K562 (cell line): Measurements from ENCODE around the gene FKBP1B. TPM values are rescaled to one million over a fixed set of nuclear protein-coding genes. Genes with fewer than 3 reads are reported as not detected.

Source experiments
- ATAC-seq: fragments of 200-7000 bp; cut with Tn5 transposase; 3 replicates; pipeline ENCODE4 v1.9.1; 2020; ENCODE audit warnings: moderate library complexity
- BruUV-seq: library from RNA; stranded (reverse); fragments of 400-500 nt; replicated peaks from 2 replicates; lab custom pipeline; 2021; lab: Mats Ljungman, UMichigan
- CTCF ChIA-PET: fragments of 300-600 bp; formaldehyde crosslinking; extraction: SDS; loops from one replicate; lab custom pipeline; 2021; ENCODE audit warnings: low intra/inter-chr PET ratio; lab: Yijun Ruan, JAX
- POLR2A ChIA-PET: fragments of 300-600, 350-650 bp; sonication (Branson Sonifier 250); formaldehyde crosslinking; extraction: SDS; loops from one replicate; lab custom pipeline; 2021; ENCODE audit warnings: antibody characterized with exemption, inconsistent platforms; lab: Yijun Ruan, JAX
- DNase-seq, 4 experiments: peaks; one replicate each; pipeline versions ENCODE4 v3.0.0 to v3.0.0-alpha.2; 2011 to 2018; ENCODE audit warnings: low spot score in 3 of 4, mixed read lengths in 3 of 4; ENCODE audit errors: extremely low read depth in 1 of 4
- FAIRE-seq: peaks from 2 replicates; lab custom pipeline; 2011; peaks lifted over from hg19 to GRCh38; lab: Jason Lieb, UNC
- H2AFZ ChIP-seq: 2 replicates; pipeline ENCODE4 v1.6.0; 2011; ENCODE audit warnings: low read depth, low read length, control low read depth, inconsistent platforms
- H3K27ac ChIP-seq: fragments of 200-600 bp; 3 replicates; pipeline ENCODE4 v1.8.0; 2011; ENCODE audit warnings: low read depth, mild to moderate bottlenecking, control low read depth, inconsistent platforms, low read length, moderate library complexity, mixed read lengths; ENCODE audit errors: extremely low read depth
- H3K27me3 ChIP-seq, 2 experiments: fragments of 300-600 bp in 1 of 2; 2 replicates in 1 of 2; 3 replicates in 1 of 2; pipeline versions ENCODE4 v1.6.0 to v1.8.0; 2011; ENCODE audit warnings: inconsistent platforms in 2 of 2, low read length in 2 of 2, mild to moderate bottlenecking in 1 of 2, mixed read lengths in 1 of 2, moderate library complexity in 1 of 2; ENCODE audit not compliant: control insufficient read depth in 2 of 2, insufficient read depth in 2 of 2
- H3K36me3 ChIP-seq: fragments of 300-600 bp; 3 replicates; pipeline ENCODE4 v1.8.0; 2011; ENCODE audit warnings: mild to moderate bottlenecking, low read length, inconsistent platforms; ENCODE audit not compliant: control insufficient read depth, insufficient read depth
- H3K4me1 ChIP-seq, 2 experiments: fragments of 200-600 bp in 1 of 2; replicated peaks in 1 of 2; 2 replicates in 1 of 2; 3 replicates in 1 of 2; pipeline versions ENCODE4 v1.5.1 to v1.8.0; 2011; ENCODE audit warnings: inconsistent platforms in 2 of 2, low read length in 2 of 2, mild to moderate bottlenecking in 1 of 2, mixed read lengths in 1 of 2, moderate library complexity in 1 of 2; ENCODE audit not compliant: control insufficient read depth in 2 of 2, insufficient read depth in 2 of 2
- H3K4me2 ChIP-seq: 2 replicates; pipeline ENCODE4 v1.6.1; 2011; ENCODE audit warnings: low read length, control low read depth, inconsistent platforms, mixed read lengths; ENCODE audit not compliant: insufficient read depth
- H3K4me3 ChIP-seq: fragments of 200-600 bp; sonication (generic), shearing (Covaris generic); 2 replicates; pipeline ENCODE4 v1.5.1; 2016; ENCODE audit warnings: control low read depth, inconsistent platforms
- H3K79me2 ChIP-seq: fragments of 200-600 bp; 3 replicates; pipeline ENCODE4 v1.8.0; 2011; ENCODE audit warnings: low read length, inconsistent platforms; ENCODE audit not compliant: control insufficient read depth, insufficient read depth
- H3K9ac ChIP-seq, 2 experiments: 2 replicates each; pipeline versions ENCODE4 v1.6.0 to v1.6.1; 2011; ENCODE audit warnings: low read depth in 2 of 2, low read length in 2 of 2, control low read depth in 1 of 2, inconsistent platforms in 1 of 2, mild to moderate bottlenecking in 1 of 2, mixed read lengths in 1 of 2; ENCODE audit not compliant: insufficient read depth in 1 of 2
- H3K9me1 ChIP-seq: one replicate; pipeline ENCODE4 v1.6.0; 2011; ENCODE audit warnings: inconsistent platforms, mild to moderate bottlenecking, low read length, moderate library complexity; ENCODE audit not compliant: control insufficient read depth, insufficient read depth
- H3K9me3 ChIP-seq: replicated peaks from 2 replicates; pipeline ENCODE4 v1.5.1; 2011; ENCODE audit warnings: low read depth, low read length, inconsistent platforms; ENCODE audit not compliant: control insufficient read depth, insufficient read depth
- H4K20me1 ChIP-seq: replicated peaks from 2 replicates; pipeline ENCODE4 v1.6.1; 2011; ENCODE audit warnings: low read length, inconsistent platforms, mixed read lengths; ENCODE audit not compliant: control insufficient read depth, insufficient read depth
- CBFA2T3 ChIP-seq: fragments of 450-650 bp; IDR thresholded peaks from 2 replicates; pipeline ENCODE4 v1.6.1; 2017
- ERF ChIP-seq: fragments of 450-650 bp; formaldehyde crosslinking; IDR thresholded peaks from 2 replicates; pipeline ENCODE4 v1.4.0; 2020; ENCODE audit warnings: mild to moderate bottlenecking, mixed read lengths
- HDAC2 ChIP-seq: fragments of 450-650 bp; IDR thresholded peaks from 2 replicates; pipeline ENCODE4 v1.6.1; 2016; ENCODE audit warnings: mild to moderate bottlenecking
- HES1 ChIP-seq: fragments of 450-650 bp; IDR thresholded peaks from 2 replicates; pipeline ENCODE4 v1.6.1; 2016; ENCODE audit warnings: low read depth, mild to moderate bottlenecking, moderate library complexity
- KDM1A ChIP-seq, 2 experiments: fragments of 450-650 bp; IDR thresholded peaks; 2 replicates each; pipeline ENCODE4 v1.6.1; 2016; ENCODE audit warnings: mild to moderate bottlenecking in 2 of 2
- KHSRP ChIP-seq: fragments of 450-650 bp; IDR thresholded peaks from 2 replicates; pipeline ENCODE4 v1.6.1; 2017
- MAZ ChIP-seq, 2 experiments: fragments of 450-650 bp in 1 of 2; sonication (generic) in 1 of 2; formaldehyde crosslinking; IDR thresholded peaks in 1 of 2; conservative IDR thresholded peaks in 1 of 2; 2 replicates each; pipeline versions ENCODE4 v1.4.0 to v1.5.0; 2020; ENCODE audit warnings: mild to moderate bottlenecking in 1 of 2, missing genetic modification reagents in 1 of 2
- NFRKB ChIP-seq: fragments of 450-650 bp; IDR thresholded peaks from 2 replicates; pipeline ENCODE4 v1.6.1; 2016; ENCODE audit warnings: low read depth
- PHTF2 ChIP-seq: fragments of 250-450 bp; sonication (Bioruptor Pico); IDR thresholded peaks from 2 replicates; pipeline ENCODE4 v1.5.0; 2021; ENCODE audit warnings: mild to moderate bottlenecking
- POLR2A ChIP-seq: fragments of 450-650 bp; conservative IDR thresholded peaks from 2 replicates; pipeline ENCODE4 v1.6.1; 2016
- RBM25 ChIP-seq: fragments of 200-400 bp; formaldehyde crosslinking; IDR thresholded peaks from 2 replicates; pipeline ENCODE4 v1.6.1; 2018; ENCODE audit warnings: low read length, low read depth, moderate library complexity; ENCODE audit not compliant: severe bottlenecking
- RFX1 ChIP-seq: fragments of 450-650 bp; IDR thresholded peaks from 2 replicates; pipeline ENCODE4 v1.6.1; 2016; ENCODE audit warnings: mild to moderate bottlenecking, moderate library complexity
- TBP ChIP-seq: optimal IDR thresholded peaks from 2 replicates; pipeline ENCODE3; 2011; ENCODE audit warnings: low read depth, low read length, improper control_type of control experiment
- TOE1 ChIP-seq, 2 experiments: fragments of 450-650 bp in 1 of 2; sonication (generic) in 1 of 2; formaldehyde crosslinking in 1 of 2; IDR thresholded peaks; 2 replicates each; pipeline versions ENCODE4 v1.7.1 to v1.8.0; 2016 to 2022; ENCODE audit warnings: borderline replicate concordance in 2 of 2, mild to moderate bottlenecking in 2 of 2, antibody characterized with exemption in 1 of 2, inconsistent platforms in 1 of 2, low read depth in 1 of 2, missing genetic modification reagents in 1 of 2, moderate library complexity in 1 of 2
- ZNF121 ChIP-seq: sonication (generic); formaldehyde crosslinking; conservative IDR thresholded peaks from 2 replicates; pipeline ENCODE4 v1.8.0; 2022; ENCODE audit warnings: missing genetic modification reagents
- ZNF79 ChIP-seq: fragments of 250-450 bp; sonication (Bioruptor Pico); IDR thresholded peaks from 2 replicates; pipeline ENCODE4 v1.4.0; 2020; ENCODE audit warnings: low read depth, mild to moderate bottlenecking, moderate library complexity
- WGBS: fragments of 100-300 bp; shearing (Covaris generic); methylation state at CpG from one replicate; pipeline ENCODE4 v1.1.6; 2016; ENCODE audit warnings: low coverage, mixed read lengths; ENCODE audit not compliant: insufficient coverage; ENCODE audit errors: missing lambda C conversion rate; 5-methylcytosine and 5-hydroxymethylcytosine counted together
- in situ Hi-C: fragments of 300-500 bp; cut with MboI; formaldehyde crosslinking; loops from 4 replicates; pipeline ENCODE4 v1.15.0; 2018; ENCODE audit warnings: inconsistent platforms, mixed read lengths
- intact Hi-C: fragments of 100-400 bp; cut with micrococcal nuclease; formaldehyde crosslinking; loops from 2 replicates; pipeline ENCODE4 v1.14.2; 2022
- polyA plus RNA-seq, 8 experiments: library from polyadenylated mRNA; depleted of rRNA in 4 of 8; stranded (reverse) in 5 of 8; unstranded in 3 of 8; fragments of >200 nt; fragmentation: Nextera tagmentation in 2 of 8; fragmentation: Illumina TruSeq in 1 of 8; extraction: Ambion mirVana in 2 of 8; extraction: Trizol in 1 of 8; gene quantifications; 2 replicates each; pipeline versions ENCODE4 v1.2.1 to v1.2.3, GENCODE V29; 2011 to 2014; ENCODE audit warnings: inconsistent platforms in 1 of 8, missing spikeins in 1 of 8
- total RNA-seq, 7 experiments: library from RNA; depleted of rRNA in 6 of 7; stranded (reverse); fragments of >200 nt in 6 of 7; fragmentation: Illumina TruSeq in 2 of 7; extraction: Trizol in 2 of 7; gene quantifications; 2 replicates each; pipeline versions ENCODE4 v1.2.1 to v1.2.3, GENCODE V29; 2011 to 2021; ENCODE audit warnings: low replicate concordance in 1 of 7
- TF ChIP-seq, protein P1 (sequence below), 3 experiments: fragments of 200-800 bp in 1 of 3; fragments of 250-450 bp in 1 of 3; fragments of 450-650 bp in 1 of 3; sonication (Bioruptor Pico) in 1 of 3; sonication (Bioruptor generic) in 1 of 3; formaldehyde crosslinking in 1 of 3; IDR thresholded peaks; 2 replicates each; pipeline versions ENCODE4 v1.6.1 to v1.8.0; 2016 to 2022; ENCODE audit warnings: mild to moderate bottlenecking in 2 of 3, missing genetic modification characterization in 2 of 3, missing compliant biosample characterization in 1 of 3, moderate library complexity in 1 of 3

FKBP1B gene
- total and polyA plus RNA-seq, 9 of the 15 experiments (the other 6 are each of a cell fraction or from before 2014, with no cell fraction given): 0.58 to 9.4 (median 1.6) TPM

- TF ChIP-seq, protein P1, sequence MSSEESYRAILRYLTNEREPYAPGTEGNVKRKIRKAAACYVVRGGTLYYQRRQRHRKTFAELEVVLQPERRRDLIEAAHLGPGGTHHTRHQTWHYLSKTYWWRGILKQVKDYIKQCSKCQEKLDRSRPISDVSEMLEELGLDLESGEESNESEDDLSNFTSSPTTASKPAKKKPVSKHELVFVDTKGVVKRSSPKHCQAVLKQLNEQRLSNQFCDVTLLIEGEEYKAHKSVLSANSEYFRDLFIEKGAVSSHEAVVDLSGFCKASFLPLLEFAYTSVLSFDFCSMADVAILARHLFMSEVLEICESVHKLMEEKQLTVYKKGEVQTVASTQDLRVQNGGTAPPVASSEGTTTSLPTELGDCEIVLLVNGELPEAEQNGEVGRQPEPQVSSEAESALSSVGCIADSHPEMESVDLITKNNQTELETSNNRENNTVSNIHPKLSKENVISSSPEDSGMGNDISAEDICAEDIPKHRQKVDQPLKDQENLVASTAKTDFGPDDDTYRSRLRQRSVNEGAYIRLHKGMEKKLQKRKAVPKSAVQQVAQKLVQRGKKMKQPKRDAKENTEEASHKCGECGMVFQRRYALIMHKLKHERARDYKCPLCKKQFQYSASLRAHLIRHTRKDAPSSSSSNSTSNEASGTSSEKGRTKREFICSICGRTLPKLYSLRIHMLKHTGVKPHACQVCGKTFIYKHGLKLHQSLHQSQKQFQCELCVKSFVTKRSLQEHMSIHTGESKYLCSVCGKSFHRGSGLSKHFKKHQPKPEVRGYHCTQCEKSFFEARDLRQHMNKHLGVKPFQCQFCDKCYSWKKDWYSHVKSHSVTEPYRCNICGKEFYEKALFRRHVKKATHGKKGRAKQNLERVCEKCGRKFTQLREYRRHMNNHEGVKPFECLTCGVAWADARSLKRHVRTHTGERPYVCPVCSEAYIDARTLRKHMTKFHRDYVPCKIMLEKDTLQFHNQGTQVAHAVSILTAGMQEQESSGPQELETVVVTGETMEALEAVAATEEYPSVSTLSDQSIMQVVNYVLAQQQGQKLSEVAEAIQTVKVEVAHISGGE (CRISPR knock-in tag; IDR thresholded peaks at IDR 0.05): 0 out of 6 replicates have a peak, but pooled peaks of 1 of the 3 experiments have one; percentile 5
- no peak for TF ChIP-seq KDM1A (IDR thresholded peaks at IDR 0.05)
- TF ChIP-seq, all 486 proteins: peak for 12
Observed at GRCh38 chr2:24047703-24048033, 1.9 kb upstream of the FKBP1B start (continued).

- ChIA-PET CTCF (interaction anchor here (0.6 kb wide), 1 partner anchor 103 kb away, joined by 4 read pairs; no protein-coding TSS in a partner anchor), POLR2A (interaction anchor here (0.6 to 1.8 kb wide), 5 partner anchors 12 to 530 kb away, joined by 3 to 5 read pairs (median 3); no protein-coding TSS in a partner anchor)
- Histone ChIP-seq H3K4me3 (peak overlapping the region; percentile 47), H3K27ac (no peak overlapping the region), H3K9me3 (no peaks in the 10 kb centered on the region), H3K27me3 (peaks cover 10 to 11% of the 10 kb centered on the region in 2 experiments; a peak in 4 of 5 replicates), H3K4me1 (peaks cover 8 to 22% of the 10 kb centered on the region in 2 experiments; a peak in 4 of 5 replicates), H3K9me1 (no peaks in the 10 kb centered on the region), H3K4me2 (peak overlapping the region; percentile 75), H4K20me1 (no peaks in the 10 kb centered on the region; the same call in 1 of the 2 replicates), H3K36me3 (peaks cover 3% of the 10 kb centered on the region; the same call in 1 of the 3 replicates), H3K9ac (peak overlapping the region; percentile 27 to 81; a peak in 3 of 4 replicates), H2AFZ (peak overlapping the region; percentile 69), H3K79me2 (peaks cover 29% of the 10 kb centered on the region)
- WGBS: 25% methylated on average over 23 of the region's 23 CpGs
- in situ Hi-C loops: no loop called here
- intact Hi-C loops: no loop called here
- no TSS peak for BruUV-seq
- FAIRE-seq: peak; percentile 44
- peak in 2 of 4 experiments; percentile 21 to 50 for DNase-seq
- ATAC-seq: no peak
- TF ChIP-seq TOE1 (IDR thresholded peaks at IDR 0.05; ENCODE audit: borderline replicate concordance): no peak
- no peak for TF ChIP-seq TOE1 (CRISPR knock-in tag; IDR thresholded peaks at IDR 0.05; ENCODE audit: borderline replicate concordance, low read depth)
- TF ChIP-seq TBP: no peak
- no peak for TF ChIP-seq HES1
- no peak for TF ChIP-seq CBFA2T3
- no peak for TF ChIP-seq RBM25
- TF ChIP-seq HDAC2: 0 out of 2 replicates have a peak, but pooled peaks have one; percentile 22
- no peak; the same call in 1 of the 2 replicates for TF ChIP-seq POLR2A
- TF ChIP-seq PHTF2 (CRISPR knock-in tag): no peak
- no peak for TF ChIP-seq ZNF79 (CRISPR knock-in tag)
- TF ChIP-seq RFX1: no peak
- TF ChIP-seq ZNF121 (CRISPR knock-in tag): peak; percentile 59
- TF ChIP-seq MAZ (CRISPR knock-in tag; conservative IDR thresholded peaks at IDR 0.05 in 1 of 2, IDR thresholded peaks at IDR 0.05 in 1 of 2): no peak
- TF ChIP-seq NFRKB: no peak
- TF ChIP-seq KHSRP: no peak
- TF ChIP-seq ERF (CRISPR knock-in tag): no peak
Observed at GRCh38 chr2:24048769-24049484, 614 bp upstream of the FKBP1B start.
